DOHH2 (cell line): ENCODE data around the gene ZNF319.

Experiments used
- CTCF ChIP-seq: fragments of 200-600 bp; sonication (generic); IDR thresholded peaks from one replicate; pipeline ENCODE4 v1.5.1; 2014; ENCODE audit warnings: antibody characterized with exemption, mild to moderate bottlenecking, low read depth, low read length; ENCODE audit not compliant: poor library complexity, severe bottlenecking
- EZH2phosphoT487 ChIP-seq: fragments of 200-600 bp; sonication (generic); IDR thresholded peaks from 2 replicates; pipeline ENCODE4 v1.6.1; 2017; ENCODE audit warnings: borderline replicate concordance, mild to moderate bottlenecking, antibody characterized with exemption, low read length, moderate library complexity, mixed read lengths

- TF ChIP-seq CTCF (peak; percentile 97), EZH2phosphoT487 (no peak)
Observed at GRCh38 chr16:58020628-58021521, 20.4 kb upstream of the ZNF319 start.
